ENCODE measurements around the gene SEC22A. TPM values are rescaled to one million over a fixed set of nuclear protein-coding genes. Genes with fewer than 3 reads are reported as not detected.

SEC22A gene
- total and polyA plus RNA-seq, 7 donors: 5.8 to 47.2 (median 17.8) TPM

DNA sequence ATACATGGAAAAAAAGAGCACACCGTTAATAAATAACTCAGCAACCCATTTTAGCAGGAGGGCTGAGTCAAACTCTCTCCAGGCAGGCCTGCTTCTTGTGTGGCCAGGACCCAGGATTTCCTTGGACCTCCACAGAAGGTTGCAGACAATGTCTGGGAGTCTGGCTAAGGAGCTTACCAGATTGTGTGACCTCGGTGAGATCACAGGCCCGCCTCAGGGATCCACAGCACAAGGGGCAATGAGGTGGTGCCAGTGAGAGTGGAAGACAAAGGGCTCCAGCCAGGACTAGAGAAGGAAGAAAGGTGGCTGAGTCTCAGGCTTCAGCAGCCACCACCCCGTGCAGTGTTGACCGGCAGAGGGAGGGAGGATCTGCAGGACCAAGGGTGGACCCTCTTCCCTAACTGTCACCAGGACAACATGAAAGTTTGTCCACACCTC lies 32.2 kb upstream of the SEC22A start:
- WGBS, 2 donors: 63 to 80% methylated on average over 5 of the region's 5 CpGs
- Histone ChIP-seq H3K27me3 (no peaks in the 10 kb centered on the region), H3K9me3 (no peaks in the 10 kb centered on the region), H3K27ac (peak overlapping the region in 3 of 4 donors; percentile 44 to 49 (median 47)), H3K4me3 (no peak overlapping the region), H3K36me3 (peaks cover 0 to 10% (median 2%) of the 10 kb centered on the region in 4 donors), H3K4me1 (peaks cover 0 to 11% (median 8%) of the 10 kb centered on the region in 4 donors)
- TF ChIP-seq EP300 (IDR thresholded peaks at IDR 0.05): no peak
- TF ChIP-seq, protein P1, sequence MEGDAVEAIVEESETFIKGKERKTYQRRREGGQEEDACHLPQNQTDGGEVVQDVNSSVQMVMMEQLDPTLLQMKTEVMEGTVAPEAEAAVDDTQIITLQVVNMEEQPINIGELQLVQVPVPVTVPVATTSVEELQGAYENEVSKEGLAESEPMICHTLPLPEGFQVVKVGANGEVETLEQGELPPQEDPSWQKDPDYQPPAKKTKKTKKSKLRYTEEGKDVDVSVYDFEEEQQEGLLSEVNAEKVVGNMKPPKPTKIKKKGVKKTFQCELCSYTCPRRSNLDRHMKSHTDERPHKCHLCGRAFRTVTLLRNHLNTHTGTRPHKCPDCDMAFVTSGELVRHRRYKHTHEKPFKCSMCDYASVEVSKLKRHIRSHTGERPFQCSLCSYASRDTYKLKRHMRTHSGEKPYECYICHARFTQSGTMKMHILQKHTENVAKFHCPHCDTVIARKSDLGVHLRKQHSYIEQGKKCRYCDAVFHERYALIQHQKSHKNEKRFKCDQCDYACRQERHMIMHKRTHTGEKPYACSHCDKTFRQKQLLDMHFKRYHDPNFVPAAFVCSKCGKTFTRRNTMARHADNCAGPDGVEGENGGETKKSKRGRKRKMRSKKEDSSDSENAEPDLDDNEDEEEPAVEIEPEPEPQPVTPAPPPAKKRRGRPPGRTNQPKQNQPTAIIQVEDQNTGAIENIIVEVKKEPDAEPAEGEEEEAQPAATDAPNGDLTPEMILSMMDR (IDR thresholded peaks at IDR 0.05): no peak
- TF ChIP-seq POLR2A (IDR thresholded peaks at IDR 0.05): no peak
- TF ChIP-seq POLR2AphosphoS5 (IDR thresholded peaks at IDR 0.05): no peak
- intact Hi-C loops (cut with DNase I): no loop called here
- DNase-seq: no peak

DNA sequence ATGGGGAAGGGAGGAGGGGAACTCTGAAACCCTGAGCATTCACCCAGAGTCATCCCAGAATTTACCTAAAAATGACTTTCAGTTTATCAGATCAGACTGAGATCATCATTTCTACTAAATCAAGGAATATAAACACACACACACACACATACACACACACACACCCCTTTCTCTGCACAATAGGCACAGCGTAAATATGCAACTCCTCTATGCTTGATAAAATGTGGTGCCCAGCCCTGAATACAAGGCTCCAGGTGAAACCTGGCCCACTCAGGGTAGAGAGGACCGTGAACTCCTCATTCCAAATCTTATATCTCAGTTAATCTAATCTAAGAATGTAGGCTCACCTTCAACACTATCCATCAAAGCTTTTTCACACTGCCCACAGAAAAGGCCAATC lies 31.8 kb upstream of the SEC22A start:
- intact Hi-C loops (cut with DNase I): no loop called here
- no peak for TF ChIP-seq POLR2A (IDR thresholded peaks at IDR 0.05)
- TF ChIP-seq POLR2AphosphoS5 (IDR thresholded peaks at IDR 0.05): no peak
- TF ChIP-seq, protein P1 (IDR thresholded peaks at IDR 0.05): no peak
- no peak for TF ChIP-seq EP300 (IDR thresholded peaks at IDR 0.05)
- DNase-seq: no peak
- Histone ChIP-seq H3K27ac (peak overlapping the region in 3 of 4 donors; percentile 44 to 49 (median 47)), H3K4me1 (peaks cover 0 to 11% (median 8%) of the 10 kb centered on the region in 4 donors), H3K27me3 (no peaks in the 10 kb centered on the region), H3K9me3 (no peaks in the 10 kb centered on the region), H3K36me3 (peaks cover 0 to 6% (median 0%) of the 10 kb centered on the region in 4 donors), H3K4me3 (no peak overlapping the region)
- 41 to 71% methylated on average over 2 of the region's 2 CpGs for WGBS, 2 donors

DNA sequence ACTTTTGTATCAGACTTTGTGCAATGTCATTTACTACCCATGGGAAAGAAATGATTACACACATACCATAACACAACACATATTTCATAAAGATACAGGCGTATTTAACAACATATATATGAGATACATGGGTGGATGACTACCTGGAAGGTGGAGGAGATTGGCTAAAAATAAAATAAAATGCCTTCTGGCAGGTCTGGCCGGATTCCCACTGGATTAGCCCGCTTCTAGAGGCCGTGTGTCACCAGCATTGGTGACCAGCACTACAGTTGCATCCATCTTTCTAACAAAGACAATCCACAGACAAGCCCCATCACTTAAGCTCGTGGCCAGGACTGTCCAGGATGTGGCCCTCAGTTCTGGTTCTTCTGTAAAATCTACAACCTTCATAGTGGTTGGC lies 21.0 kb upstream of the SEC22A start:
- H3K27me3 ChIP-seq: no peaks in the 10 kb centered on the region
- H3K27ac ChIP-seq: no peak overlapping the region
- H3K4me1 ChIP-seq: no peaks in the 10 kb centered on the region
- no peaks in the 10 kb centered on the region for H3K36me3 ChIP-seq
- TF ChIP-seq POLR2A (IDR thresholded peaks at IDR 0.05): no peak
- no peak for TF ChIP-seq POLR2AphosphoS5 (IDR thresholded peaks at IDR 0.05)
- no peak for TF ChIP-seq EP300 (IDR thresholded peaks at IDR 0.05)
- TF ChIP-seq, protein P1 (IDR thresholded peaks at IDR 0.05): no peak
- intact Hi-C loops (cut with DNase I): no loop called here
- no peak for DNase-seq
- 93 to 94% methylated on average over 5 of the region's 5 CpGs for WGBS, 2 donors
- H3K9me3 ChIP-seq: no peaks in the 10 kb centered on the region
- no peak overlapping the region for H3K4me3 ChIP-seq

DNA sequence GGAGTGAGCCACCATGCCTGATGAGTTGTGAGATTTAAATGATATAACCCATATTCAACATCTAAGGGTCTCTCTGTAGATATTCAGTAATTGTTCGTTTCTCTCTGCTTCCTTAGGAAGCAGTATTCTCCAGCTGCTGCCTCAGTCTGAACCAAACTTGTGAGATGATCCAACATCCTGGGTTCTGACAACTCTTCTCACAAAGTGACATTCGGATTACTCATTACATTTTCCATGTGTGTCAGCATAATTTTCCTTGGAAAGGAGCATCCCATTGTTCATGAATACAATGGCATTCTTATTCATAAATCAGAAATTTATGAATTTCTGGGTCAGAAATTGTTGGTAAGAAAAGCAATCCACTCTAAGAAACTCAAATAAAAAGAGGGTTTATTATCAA lies 15.0 kb upstream of the SEC22A start:
- no peak overlapping the region for H3K27ac ChIP-seq
- intact Hi-C loops (cut with DNase I): no loop called here
- TF ChIP-seq, protein P1 (IDR thresholded peaks at IDR 0.05): no peak
- TF ChIP-seq POLR2AphosphoS5 (IDR thresholded peaks at IDR 0.05) (no peak), EP300 (IDR thresholded peaks at IDR 0.05) (no peak), POLR2A (IDR thresholded peaks at IDR 0.05) (no peak)
- H3K27me3 ChIP-seq: no peaks in the 10 kb centered on the region
- H3K9me3 ChIP-seq: no peaks in the 10 kb centered on the region
- WGBS, 2 donors: 80 to 91% methylated on average over 2 of the region's 2 CpGs
- no peaks in the 10 kb centered on the region for H3K36me3 ChIP-seq
- H3K4me3 ChIP-seq: no peak overlapping the region
- DNase-seq: no peak
- no peaks in the 10 kb centered on the region for H3K4me1 ChIP-seq

DNA sequence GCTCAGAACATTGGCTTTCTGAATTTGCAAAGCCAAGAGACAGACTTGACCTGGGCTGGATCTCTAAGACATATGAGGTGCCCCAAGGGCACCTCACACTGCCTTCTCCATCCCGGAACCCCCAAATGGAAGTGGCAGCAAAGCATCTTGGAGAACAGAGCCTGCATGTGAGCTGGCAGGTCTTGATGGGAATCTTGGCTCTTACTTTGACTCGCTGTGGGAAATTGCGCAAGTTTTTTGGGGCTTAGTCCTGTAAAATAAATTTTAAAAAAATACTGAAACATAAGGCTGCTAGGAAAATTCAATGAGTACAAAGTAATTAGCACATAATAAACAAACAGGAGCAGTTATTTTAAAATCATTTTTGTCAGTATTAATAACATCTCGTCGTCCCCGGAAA lies 13.7 kb upstream of the SEC22A start:
- Histone ChIP-seq H3K4me3 (no peak overlapping the region), H3K9me3 (no peaks in the 10 kb centered on the region), H3K4me1 (no peaks in the 10 kb centered on the region), H3K27me3 (no peaks in the 10 kb centered on the region), H3K27ac (no peak overlapping the region), H3K36me3 (no peaks in the 10 kb centered on the region)
- intact Hi-C loops (cut with DNase I): no loop called here
- no peak for DNase-seq
- TF ChIP-seq POLR2AphosphoS5 (IDR thresholded peaks at IDR 0.05): no peak
- TF ChIP-seq EP300 (IDR thresholded peaks at IDR 0.05): no peak
- 77 to 95% methylated on average over 6 of the region's 6 CpGs for WGBS, 2 donors
